GM10266 (cell line): Measurements from ENCODE around the gene AQP7.
"Not testable (repeated sequence)": the region's sequence is repeated elsewhere in the genome, so short reads cannot be mapped to it uniquely, and the experiment has no call there.

ENCODE experiments used
- DNase-seq: peaks from one replicate; pipeline ENCODE4 v3.0.0; 2012; ENCODE audit errors: extremely low spot score
- TF ChIP-seq, protein P1 (sequence below): IDR thresholded peaks from 2 replicates; pipeline ENCODE4 v1.5.1; 2012; ENCODE audit warnings: mild to moderate bottlenecking, low read depth; ENCODE audit not compliant: control insufficient read depth, insufficient read depth; ENCODE audit errors: missing control alignments

The AQP7 gene

DNA sequence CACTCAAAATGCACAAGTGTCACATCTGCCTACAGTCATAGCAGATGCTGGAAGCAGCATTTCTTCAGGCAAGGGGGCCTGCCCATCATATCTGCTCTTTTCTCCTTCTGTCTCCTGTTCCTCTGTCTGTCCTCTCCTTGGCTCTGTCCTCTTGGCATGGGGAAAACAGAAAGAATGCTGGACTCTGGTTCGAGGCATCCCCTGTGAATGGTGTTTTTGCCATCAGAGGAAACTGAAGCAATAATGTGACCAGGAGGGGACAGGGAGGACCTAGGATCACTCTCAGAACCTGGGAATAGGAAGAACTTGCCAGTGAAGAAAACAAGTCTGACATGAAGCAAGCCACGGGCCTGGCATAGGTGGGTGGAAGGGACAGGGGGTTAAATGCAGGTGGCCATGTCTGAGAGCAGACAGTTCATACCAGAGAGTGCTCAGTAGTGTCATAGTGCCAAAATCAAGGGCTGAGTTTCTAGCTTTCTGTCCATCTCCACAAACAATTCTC, 35.3 kb downstream of the AQP7 start:
- TF ChIP-seq, protein P1, sequence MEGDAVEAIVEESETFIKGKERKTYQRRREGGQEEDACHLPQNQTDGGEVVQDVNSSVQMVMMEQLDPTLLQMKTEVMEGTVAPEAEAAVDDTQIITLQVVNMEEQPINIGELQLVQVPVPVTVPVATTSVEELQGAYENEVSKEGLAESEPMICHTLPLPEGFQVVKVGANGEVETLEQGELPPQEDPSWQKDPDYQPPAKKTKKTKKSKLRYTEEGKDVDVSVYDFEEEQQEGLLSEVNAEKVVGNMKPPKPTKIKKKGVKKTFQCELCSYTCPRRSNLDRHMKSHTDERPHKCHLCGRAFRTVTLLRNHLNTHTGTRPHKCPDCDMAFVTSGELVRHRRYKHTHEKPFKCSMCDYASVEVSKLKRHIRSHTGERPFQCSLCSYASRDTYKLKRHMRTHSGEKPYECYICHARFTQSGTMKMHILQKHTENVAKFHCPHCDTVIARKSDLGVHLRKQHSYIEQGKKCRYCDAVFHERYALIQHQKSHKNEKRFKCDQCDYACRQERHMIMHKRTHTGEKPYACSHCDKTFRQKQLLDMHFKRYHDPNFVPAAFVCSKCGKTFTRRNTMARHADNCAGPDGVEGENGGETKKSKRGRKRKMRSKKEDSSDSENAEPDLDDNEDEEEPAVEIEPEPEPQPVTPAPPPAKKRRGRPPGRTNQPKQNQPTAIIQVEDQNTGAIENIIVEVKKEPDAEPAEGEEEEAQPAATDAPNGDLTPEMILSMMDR = no peak
- no peak for DNase-seq

DNA sequence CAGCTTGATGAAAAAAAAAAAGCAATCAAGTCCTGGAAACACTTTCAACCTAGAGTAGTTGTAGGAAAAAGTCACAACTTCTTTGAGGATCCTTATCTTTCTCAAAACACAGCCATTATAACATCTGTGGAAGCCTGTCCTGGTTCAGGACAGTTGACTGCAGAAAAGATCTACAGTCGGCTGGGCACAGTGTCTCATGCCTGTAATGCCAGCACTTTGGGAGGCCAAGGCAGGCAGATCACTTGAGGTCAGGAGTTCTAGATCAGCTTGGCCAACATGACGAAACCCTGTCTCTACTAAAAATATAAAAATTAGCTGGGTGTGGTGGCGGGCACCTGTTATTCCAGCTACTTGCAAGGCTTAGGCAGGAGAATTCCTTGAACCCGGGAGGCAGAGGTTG, 37.6 kb downstream of the AQP7 start:
- DNase-seq = not testable (repeated sequence)

DNA sequence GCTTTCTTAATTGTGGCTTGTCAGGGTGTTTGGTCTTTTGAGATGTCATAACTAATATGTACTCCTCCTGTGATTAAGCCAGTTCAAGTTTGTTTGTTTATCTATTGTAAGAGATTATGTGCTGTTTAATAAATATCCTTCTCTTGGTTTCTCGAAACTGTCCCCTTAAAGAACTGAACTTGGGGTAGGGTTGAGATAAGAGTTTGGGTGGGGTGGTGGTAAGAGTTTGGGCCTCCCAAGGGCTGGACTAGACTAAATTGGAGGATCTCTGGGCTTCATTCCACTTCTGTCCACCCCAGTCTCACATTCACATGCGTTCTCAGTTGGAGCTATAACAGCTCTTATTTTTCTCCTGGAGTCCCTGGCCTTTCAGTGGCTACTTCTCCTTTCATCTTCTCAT, 38.2 kb downstream of the AQP7 start:
- no peak for DNase-seq
- TF ChIP-seq, protein P1 = no peak

GRCh38 chr9:33358641-33359040, 43.7 kb downstream of the AQP7 start:
- DNase-seq = not testable (repeated sequence)

- TF ChIP-seq, protein P1 = no peak
- DNase-seq = no peak
Observed at GRCh38 chr9:33355933-33356332, 46.4 kb downstream of the AQP7 start.

DNA sequence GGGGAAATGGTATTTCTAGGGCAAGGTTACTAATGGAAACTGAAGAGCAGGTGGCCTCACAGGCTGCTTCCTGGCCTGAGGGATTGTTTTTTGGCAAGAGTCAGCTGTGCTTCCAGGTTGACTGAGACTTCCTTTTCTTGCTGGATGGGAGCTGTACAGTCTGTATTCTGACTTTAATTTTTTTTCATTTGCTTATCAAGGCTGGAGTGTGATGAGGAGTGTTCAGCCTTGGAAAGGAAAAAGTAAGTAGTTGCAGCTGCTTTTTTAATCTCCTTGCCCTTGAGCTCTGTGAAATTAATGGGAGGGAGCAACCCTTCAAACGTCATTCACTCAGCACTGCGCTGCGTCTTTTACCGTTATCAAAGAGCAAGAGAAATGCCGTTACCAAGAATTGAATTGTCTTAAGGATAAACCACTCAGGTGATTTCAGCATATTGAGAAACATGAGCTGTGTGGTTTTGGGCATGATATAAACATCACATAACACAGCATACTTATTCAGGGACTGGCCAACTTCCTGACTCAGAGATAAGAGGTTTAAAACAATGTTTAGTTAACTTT, 47.6 kb downstream of the AQP7 start:
- TF ChIP-seq, protein P1 = no peak
- no peak for DNase-seq

GRCh38 chr9:33351547-33351946, 50.8 kb downstream of the AQP7 start:
- TF ChIP-seq, protein P1 = no peak
- no peak for DNase-seq

DNA sequence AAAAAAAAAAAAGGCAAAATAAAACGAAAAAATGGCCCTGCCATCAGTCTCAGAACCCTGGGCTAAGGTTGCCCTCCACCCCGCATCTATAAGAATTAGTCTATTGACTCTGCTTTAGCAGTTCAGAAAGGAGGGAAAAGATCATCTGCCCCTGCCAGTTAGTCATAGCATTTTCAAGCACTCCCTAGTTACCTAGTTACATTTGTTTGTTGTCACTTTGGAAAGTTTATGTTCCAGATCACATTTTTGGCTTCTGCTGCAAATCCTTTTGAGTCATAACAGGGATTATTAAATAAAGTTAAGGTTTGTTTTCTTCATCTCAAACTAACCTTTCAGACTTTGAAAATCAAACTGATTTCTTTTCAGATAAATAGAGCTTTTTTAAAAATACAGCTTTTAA, 52.1 kb downstream of the AQP7 start:
- DNase-seq = no peak
- TF ChIP-seq, protein P1 = no peak
